Measurements from ENCODE around the gene PATJ.
"Not testable (repeated sequence)": the region's sequence is repeated elsewhere in the genome, so short reads cannot be mapped to it uniquely, and the experiment has no call there.

The PATJ gene

GRCh38 chr1:62175568-62176179 is 433.4 kb downstream of the PATJ start:
- no peak for FAIRE-seq
- TF ChIP-seq POLR2A (IDR thresholded peaks at IDR 0.05; ENCODE audit: low read depth, low read length) = no peak
- no peak for DNase-seq (ENCODE audit: insufficient read length, low spot score)

- FAIRE-seq = no peak
- TF ChIP-seq POLR2A (IDR thresholded peaks at IDR 0.05; ENCODE audit: low read depth, low read length) = no peak
- DNase-seq (ENCODE audit: insufficient read length, low spot score) = no peak
Measured at GRCh38 chr1:62176597-62177312, 434.5 kb downstream of the PATJ start.

GRCh38 chr1:62177621-62178020 is 435.3 kb downstream of the PATJ start:
- DNase-seq (ENCODE audit: insufficient read length, low spot score) (no peak), FAIRE-seq (no peak)
- no peak for TF ChIP-seq POLR2A (IDR thresholded peaks at IDR 0.05; ENCODE audit: low read depth, low read length)

DNA sequence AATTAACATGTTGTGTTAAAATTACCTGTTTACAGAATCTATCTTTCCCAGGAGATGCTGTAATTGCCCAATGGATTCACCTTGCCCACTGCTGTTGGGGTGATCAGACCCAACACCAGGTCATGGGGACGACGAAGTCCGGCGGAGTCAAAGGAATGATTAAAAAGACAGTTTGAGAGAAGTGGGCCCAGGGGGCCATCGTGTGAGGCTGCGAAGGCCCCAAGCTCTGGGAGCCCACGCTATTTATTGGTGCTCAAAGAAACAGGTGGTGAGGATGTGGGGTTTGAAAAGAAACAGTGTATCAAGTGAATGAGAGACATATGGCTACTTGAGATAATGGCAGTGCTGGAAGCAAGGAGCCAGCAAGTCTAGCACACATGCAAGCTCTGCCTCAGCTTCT is 436.1 kb downstream of the PATJ start:
- TF ChIP-seq POLR2A (IDR thresholded peaks at IDR 0.05; ENCODE audit: low read depth, low read length) = no peak
- no peak for DNase-seq (ENCODE audit: insufficient read length, low spot score)
- FAIRE-seq = no peak

GRCh38 chr1:62180054-62180453 is 437.8 kb downstream of the PATJ start:
- not testable (repeated sequence) for FAIRE-seq; DNase-seq (ENCODE audit: insufficient read length, low spot score)

DNA sequence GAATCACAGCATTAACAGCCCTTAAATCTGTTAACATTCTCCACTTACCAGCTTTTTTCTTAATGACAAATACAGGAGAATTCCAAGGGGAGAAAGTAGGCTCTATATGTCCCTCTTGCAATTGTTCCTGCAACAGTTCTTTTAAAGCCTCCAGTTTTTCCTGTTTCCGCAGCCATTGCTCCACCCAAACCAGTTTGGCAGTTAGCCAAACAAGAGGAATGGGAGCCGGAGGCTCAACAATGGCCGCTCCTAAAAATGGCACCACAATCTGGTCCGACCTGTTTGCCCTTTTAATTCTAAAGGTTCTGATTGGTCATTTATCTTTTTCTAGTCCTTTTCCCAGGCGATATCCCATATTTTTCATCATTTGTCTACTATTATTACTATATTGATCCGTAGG is 438.4 kb downstream of the PATJ start:
- DNase-seq (ENCODE audit: insufficient read length, low spot score) (no peak), FAIRE-seq (no peak)
- no peak for TF ChIP-seq POLR2A (IDR thresholded peaks at IDR 0.05; ENCODE audit: low read depth, low read length)

- DNase-seq (ENCODE audit: insufficient read length, low spot score) = no peak
- FAIRE-seq = no peak
- no peak for TF ChIP-seq POLR2A (IDR thresholded peaks at IDR 0.05; ENCODE audit: low read depth, low read length)
Measured at GRCh38 chr1:62181532-62181931, 439.3 kb downstream of the PATJ start.

DNA sequence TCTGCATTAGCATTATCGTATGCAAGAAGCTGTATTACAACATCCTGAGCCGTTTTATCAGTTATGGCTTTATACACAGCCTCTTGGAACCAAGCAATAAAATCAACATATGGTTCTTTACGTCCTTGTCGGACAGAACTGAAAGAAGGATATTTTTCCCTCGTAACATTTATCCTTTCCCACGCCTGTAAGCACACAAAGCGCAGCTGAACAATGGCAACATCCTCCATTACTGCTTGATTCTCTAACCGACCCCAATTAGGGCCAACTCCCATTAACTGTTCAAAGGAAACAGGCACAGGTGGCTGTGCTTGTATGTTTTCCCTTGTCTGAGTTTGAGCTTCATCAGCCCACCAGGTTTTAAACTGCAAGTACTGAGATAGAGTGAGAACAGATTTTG is 439.9 kb downstream of the PATJ start:
- DNase-seq (ENCODE audit: insufficient read length, low spot score); FAIRE-seq: not testable (repeated sequence)

DNA sequence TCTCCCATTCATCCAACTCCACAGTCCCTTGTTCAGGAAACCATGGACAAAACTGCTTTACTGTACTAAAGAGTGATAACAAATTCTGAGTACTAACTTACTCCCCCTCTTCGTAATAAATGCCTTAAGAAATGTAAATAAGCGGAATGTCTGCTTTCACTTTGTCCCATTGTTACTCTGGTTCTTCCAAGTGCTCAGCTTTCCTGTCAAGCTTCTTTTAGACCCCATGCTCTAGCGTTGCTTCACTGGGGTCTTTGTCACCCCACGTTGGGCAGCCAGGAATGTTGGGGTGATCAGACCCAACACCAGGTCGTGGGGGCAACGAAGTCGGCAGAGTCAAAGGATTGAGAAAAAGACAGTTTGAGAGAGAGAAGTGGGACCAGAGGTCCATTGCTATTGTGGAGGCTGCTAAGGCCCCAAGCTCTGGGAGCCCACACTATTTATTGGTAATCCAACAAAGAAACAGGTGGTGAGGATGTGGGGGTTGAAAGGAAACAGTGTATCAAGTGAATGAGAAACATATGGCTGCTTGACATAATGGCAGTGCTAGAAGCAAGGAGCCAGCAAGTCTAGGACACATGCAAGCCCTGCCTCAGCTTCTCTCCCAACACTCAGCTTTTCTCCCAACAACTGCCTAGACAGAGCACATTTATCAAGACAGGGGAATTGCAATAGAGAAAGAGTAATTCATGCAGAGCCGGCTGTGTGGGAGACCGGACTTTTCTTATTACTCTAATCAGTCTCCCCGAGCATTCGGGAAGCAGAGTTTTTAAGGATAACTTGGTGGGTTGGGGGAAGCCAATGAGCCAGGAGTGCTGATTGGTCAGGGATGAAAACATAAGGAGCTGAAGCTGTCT is 441.1 kb downstream of the PATJ start:
- not testable (repeated sequence) for FAIRE-seq; DNase-seq (ENCODE audit: insufficient read length, low spot score)

- no peak for DNase-seq (ENCODE audit: insufficient read length, low spot score)
- no peak for TF ChIP-seq POLR2A (IDR thresholded peaks at IDR 0.05; ENCODE audit: low read depth, low read length)
- FAIRE-seq = no peak
Measured at GRCh38 chr1:62184336-62184735, 442.1 kb downstream of the PATJ start.

GRCh38 chr1:62185233-62185632 is 443.0 kb downstream of the PATJ start:
- DNase-seq (ENCODE audit: insufficient read length, low spot score); FAIRE-seq: not testable (repeated sequence)

GRCh38 chr1:62185677-62186076 is 443.4 kb downstream of the PATJ start:
- no peak for TF ChIP-seq POLR2A (IDR thresholded peaks at IDR 0.05; ENCODE audit: low read depth, low read length)
- no peak for FAIRE-seq

DNA sequence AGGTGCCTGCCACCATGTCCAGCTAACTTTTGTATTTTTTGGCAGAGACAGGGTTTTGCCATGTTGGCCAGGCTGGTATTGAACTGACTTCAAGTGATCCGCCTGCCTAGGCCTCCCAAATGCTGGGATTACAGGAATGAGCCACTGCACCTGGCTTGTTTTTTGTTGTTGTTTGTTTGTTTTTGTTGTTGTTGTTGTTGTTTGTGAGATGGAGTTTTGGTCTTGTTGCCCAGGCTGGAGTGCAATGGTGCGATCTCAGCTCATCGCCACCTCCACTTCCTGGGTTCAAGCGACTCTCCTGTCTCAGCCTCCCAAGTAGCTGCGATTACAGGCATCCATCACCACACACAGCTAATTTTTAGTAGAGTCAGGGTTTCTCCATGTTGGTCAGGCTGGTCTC is 445.3 kb downstream of the PATJ start:
- no peak for TF ChIP-seq POLR2A (IDR thresholded peaks at IDR 0.05; ENCODE audit: low read depth, low read length)
- FAIRE-seq = no peak

More at GRCh38 chr1:62185677-62186076, 443.4 kb downstream of the PATJ start:
- no peak for DNase-seq (ENCODE audit: insufficient read length, low spot score)

GRCh38 chr1:62188111-62188510 is 445.8 kb downstream of the PATJ start:
- TF ChIP-seq POLR2A (IDR thresholded peaks at IDR 0.05; ENCODE audit: low read depth, low read length) = no peak
- FAIRE-seq (no peak), DNase-seq (ENCODE audit: insufficient read length, low spot score) (no peak)

More for the DNA sequence above, 445.3 kb downstream of the PATJ start:
- no peak for DNase-seq (ENCODE audit: insufficient read length, low spot score)
